ENCODE results near the gene LRRN2. TPM values are rescaled to one million over a fixed set of nuclear protein-coding genes. Genes with fewer than 3 reads are reported as not detected.

Gene LRRN2
- total RNA-seq, 4 donors from 2014 or later: 2.0 to 32.9 (median 23.8) TPM

DNA sequence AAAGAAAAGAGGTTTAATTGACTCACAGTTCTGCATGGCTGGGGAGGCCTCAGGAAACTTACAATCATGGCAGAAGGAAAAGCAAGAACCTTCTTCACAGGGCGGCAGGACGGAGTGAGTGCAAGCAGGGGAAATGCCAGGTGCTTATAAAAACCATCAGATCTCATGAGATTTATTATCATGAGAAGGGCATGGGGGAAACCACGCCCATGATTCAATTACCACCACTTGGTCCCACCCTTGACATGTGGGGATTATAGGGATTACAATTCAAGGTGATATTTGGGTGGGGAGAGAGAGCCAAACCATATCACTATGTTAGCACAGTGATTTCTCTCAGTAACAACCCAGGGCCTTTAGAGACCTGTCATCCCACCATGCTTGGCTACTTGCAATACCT, 39.9 kb downstream of the LRRN2 start:
- Histone ChIP-seq H3K4me1 (peaks cover 8 to 23% (median 16%) of the 10 kb centered on the region in 4 donors), H3K9me3 (no peaks in the 10 kb centered on the region), H3K27ac (no peak overlapping the region), H3K36me3 (no peaks in the 10 kb centered on the region), H3K27me3 (no peaks in the 10 kb centered on the region), H3K4me3 (no peak overlapping the region)
- TF ChIP-seq EP300 (IDR thresholded peaks at IDR 0.05; ENCODE audit: low read depth) (no peak), POLR2AphosphoS5 (IDR thresholded peaks at IDR 0.05) (no peak), POLR2A (IDR thresholded peaks at IDR 0.05) (no peak)
- TF ChIP-seq, protein P1, sequence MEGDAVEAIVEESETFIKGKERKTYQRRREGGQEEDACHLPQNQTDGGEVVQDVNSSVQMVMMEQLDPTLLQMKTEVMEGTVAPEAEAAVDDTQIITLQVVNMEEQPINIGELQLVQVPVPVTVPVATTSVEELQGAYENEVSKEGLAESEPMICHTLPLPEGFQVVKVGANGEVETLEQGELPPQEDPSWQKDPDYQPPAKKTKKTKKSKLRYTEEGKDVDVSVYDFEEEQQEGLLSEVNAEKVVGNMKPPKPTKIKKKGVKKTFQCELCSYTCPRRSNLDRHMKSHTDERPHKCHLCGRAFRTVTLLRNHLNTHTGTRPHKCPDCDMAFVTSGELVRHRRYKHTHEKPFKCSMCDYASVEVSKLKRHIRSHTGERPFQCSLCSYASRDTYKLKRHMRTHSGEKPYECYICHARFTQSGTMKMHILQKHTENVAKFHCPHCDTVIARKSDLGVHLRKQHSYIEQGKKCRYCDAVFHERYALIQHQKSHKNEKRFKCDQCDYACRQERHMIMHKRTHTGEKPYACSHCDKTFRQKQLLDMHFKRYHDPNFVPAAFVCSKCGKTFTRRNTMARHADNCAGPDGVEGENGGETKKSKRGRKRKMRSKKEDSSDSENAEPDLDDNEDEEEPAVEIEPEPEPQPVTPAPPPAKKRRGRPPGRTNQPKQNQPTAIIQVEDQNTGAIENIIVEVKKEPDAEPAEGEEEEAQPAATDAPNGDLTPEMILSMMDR (IDR thresholded peaks at IDR 0.05): no peak
- in situ Hi-C loops (cut with MboI; ENCODE audit: low pct_ligation_motif_present in 1 of 4, low pct_unique_long_range_greater_than_20kb in 1 of 4, low sequenced_read_pairs in 3 of 4): no loop called here
- 50 to 63% methylated on average over 2 to 3 of the region's 3 CpGs for WGBS, 2 donors (ENCODE audit: low coverage in 1 of 2)
- no peak for DNase-seq
- intact Hi-C loops (cut with DNase I; ENCODE audit: low total_unique reads): no loop called here

DNA sequence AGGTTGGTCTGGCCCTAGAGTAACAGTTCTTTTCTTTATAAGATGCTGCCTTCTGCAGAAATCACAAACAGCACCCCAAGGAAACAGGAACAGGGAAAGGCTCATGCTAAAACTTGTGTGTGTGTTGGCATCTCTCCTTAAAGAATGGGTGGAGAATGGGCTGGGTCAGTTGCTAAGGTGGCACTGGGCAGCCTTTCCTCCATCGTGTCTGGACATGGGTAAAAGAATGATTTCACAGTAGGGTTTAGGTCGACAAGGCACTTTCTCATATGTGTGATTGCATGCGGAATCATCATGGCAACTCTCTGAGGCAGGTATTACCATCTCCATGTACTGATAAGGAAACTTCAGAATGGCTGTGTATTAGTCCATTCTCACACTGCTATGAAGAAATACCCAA, 40.3 kb downstream of the LRRN2 start:
- DNase-seq: no peak
- Histone ChIP-seq H3K4me1 (peaks cover 5 to 19% (median 11%) of the 10 kb centered on the region in 4 donors), H3K9me3 (no peaks in the 10 kb centered on the region), H3K36me3 (no peaks in the 10 kb centered on the region), H3K4me3 (no peak overlapping the region), H3K27ac (no peak overlapping the region), H3K27me3 (no peaks in the 10 kb centered on the region)
- in situ Hi-C loops (cut with MboI; ENCODE audit: low pct_ligation_motif_present in 1 of 4, low pct_unique_long_range_greater_than_20kb in 1 of 4, low sequenced_read_pairs in 3 of 4) (no loop called here), intact Hi-C loops (cut with DNase I; ENCODE audit: low total_unique reads) (no loop called here)
- TF ChIP-seq, protein P1 (IDR thresholded peaks at IDR 0.05): no peak
- no peak for TF ChIP-seq EP300 (IDR thresholded peaks at IDR 0.05; ENCODE audit: low read depth)
- no peak for TF ChIP-seq POLR2A (IDR thresholded peaks at IDR 0.05)
- TF ChIP-seq POLR2AphosphoS5 (IDR thresholded peaks at IDR 0.05): no peak
- 76% methylated on average over 3 of the region's 3 CpGs; no CpG with 5 or more reads in 1 of the 2 donors for WGBS, 2 donors (ENCODE audit: low coverage in 1 of 2)

DNA sequence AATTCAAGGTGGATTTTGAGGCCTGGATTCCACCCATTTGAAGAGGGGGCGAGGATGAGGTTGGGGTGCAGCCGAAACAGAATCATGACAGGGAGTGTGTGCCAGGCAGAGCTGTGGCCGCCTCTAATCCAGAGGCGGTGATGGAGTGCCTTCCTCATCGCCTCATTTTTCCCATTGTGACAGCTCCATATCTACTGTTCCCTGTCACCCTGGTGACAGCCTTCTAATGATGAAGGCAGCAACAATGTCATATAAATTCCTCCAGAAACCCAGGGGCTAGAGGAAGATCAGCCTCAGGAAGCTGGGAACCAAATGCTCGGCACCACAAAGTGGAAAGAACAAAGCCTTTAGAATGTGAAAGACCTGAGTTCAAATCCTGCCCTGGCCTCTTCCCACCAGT, 42.0 kb downstream of the LRRN2 start:
- TF ChIP-seq, protein P1 (IDR thresholded peaks at IDR 0.05): no peak
- no peak for TF ChIP-seq POLR2AphosphoS5 (IDR thresholded peaks at IDR 0.05)
- TF ChIP-seq EP300 (IDR thresholded peaks at IDR 0.05; ENCODE audit: low read depth): no peak
- no peak for TF ChIP-seq POLR2A (IDR thresholded peaks at IDR 0.05)
- no peaks in the 10 kb centered on the region for H3K36me3 ChIP-seq
- no peaks in the 10 kb centered on the region for H3K27me3 ChIP-seq
- intact Hi-C loops (cut with DNase I; ENCODE audit: low total_unique reads) (no loop called here), in situ Hi-C loops (cut with MboI; ENCODE audit: low pct_ligation_motif_present in 1 of 4, low pct_unique_long_range_greater_than_20kb in 1 of 4, low sequenced_read_pairs in 3 of 4) (no loop called here)
- H3K9me3 ChIP-seq: no peaks in the 10 kb centered on the region
- H3K4me3 ChIP-seq: no peak overlapping the region
- H3K27ac ChIP-seq: no peak overlapping the region
- peaks cover 0 to 4% (median 0%) of the 10 kb centered on the region in 4 donors for H3K4me1 ChIP-seq
- 87 to 100% methylated on average over 1 to 6 of the region's 6 CpGs for WGBS, 2 donors (ENCODE audit: low coverage in 1 of 2)
- DNase-seq: no peak

DNA sequence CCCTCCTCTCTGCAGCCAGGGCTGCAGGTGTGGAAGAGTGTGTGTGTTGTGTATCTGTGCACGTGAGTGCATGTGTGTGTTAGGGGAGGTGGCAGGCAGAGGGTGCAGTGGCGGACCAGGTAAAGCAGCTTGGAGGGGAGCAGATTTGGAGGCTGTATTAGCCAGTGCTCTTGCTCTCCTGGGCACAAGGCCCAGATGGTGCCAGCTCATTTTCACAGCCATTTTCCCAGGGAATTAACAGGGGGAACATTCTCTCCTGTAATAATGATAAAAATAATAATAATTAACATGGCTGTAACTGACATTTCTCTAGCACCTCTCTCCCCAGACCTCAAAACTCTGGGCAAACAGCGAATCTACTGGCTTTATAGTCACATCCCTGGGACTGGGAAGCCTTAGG, 43.6 kb downstream of the LRRN2 start:
- H3K36me3 ChIP-seq: no peaks in the 10 kb centered on the region
- no peaks in the 10 kb centered on the region for H3K27me3 ChIP-seq
- TF ChIP-seq EP300 (IDR thresholded peaks at IDR 0.05; ENCODE audit: low read depth): no peak
- TF ChIP-seq POLR2A (IDR thresholded peaks at IDR 0.05): no peak
- TF ChIP-seq, protein P1 (IDR thresholded peaks at IDR 0.05): no peak
- TF ChIP-seq POLR2AphosphoS5 (IDR thresholded peaks at IDR 0.05): no peak
- no peak for DNase-seq
- in situ Hi-C loops (cut with MboI; ENCODE audit: low pct_ligation_motif_present in 1 of 4, low pct_unique_long_range_greater_than_20kb in 1 of 4, low sequenced_read_pairs in 3 of 4): no loop called here
- H3K9me3 ChIP-seq: no peaks in the 10 kb centered on the region
- intact Hi-C loops (cut with DNase I; ENCODE audit: low total_unique reads): no loop called here
- no peak overlapping the region for H3K4me3 ChIP-seq
- 69 to 92% methylated on average over 2 to 3 of the region's 3 CpGs for WGBS, 2 donors (ENCODE audit: low coverage in 1 of 2)
- peaks cover 0 to 6% (median 1%) of the 10 kb centered on the region in 4 donors for H3K4me1 ChIP-seq
- no peak overlapping the region for H3K27ac ChIP-seq
